HG03558 (cell line): ENCODE data around the gene EPB41L4A.
"Not testable (repeated sequence)": the region's sequence is repeated elsewhere in the genome, so short reads cannot be mapped to it uniquely, and the experiment has no call there.

Experiments
- ATAC-seq: cut with Tn5 transposase; IDR thresholded peaks from one replicate; pipeline ENCODE4 v1.9.1; 2021; ENCODE audit warnings: moderate number of reproducible peaks; ENCODE audit not compliant: unreplicated experiment; ENCODE audit errors: extremely low read depth

Gene EPB41L4A

DNA sequence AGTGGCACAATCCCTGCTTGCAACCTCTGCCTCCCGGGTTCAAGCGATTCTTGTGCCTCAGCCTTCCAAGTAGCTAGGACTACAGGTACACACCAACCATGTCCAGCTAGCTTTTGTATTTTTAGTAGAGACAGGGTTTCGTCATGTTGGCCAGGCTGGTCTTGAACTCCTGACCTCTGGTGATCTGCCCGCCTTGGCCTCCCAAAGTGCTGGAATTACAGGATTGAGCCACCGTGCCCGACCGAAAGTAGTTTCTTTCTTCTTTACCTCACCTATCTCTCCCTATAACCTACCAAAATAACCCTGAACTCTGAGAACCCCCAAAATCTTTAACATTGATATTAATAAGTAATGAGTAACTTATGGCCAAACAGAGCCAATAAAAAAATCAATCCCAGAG lies 196.1 kb downstream of the EPB41L4A start:
- not testable (repeated sequence) for ATAC-seq

DNA sequence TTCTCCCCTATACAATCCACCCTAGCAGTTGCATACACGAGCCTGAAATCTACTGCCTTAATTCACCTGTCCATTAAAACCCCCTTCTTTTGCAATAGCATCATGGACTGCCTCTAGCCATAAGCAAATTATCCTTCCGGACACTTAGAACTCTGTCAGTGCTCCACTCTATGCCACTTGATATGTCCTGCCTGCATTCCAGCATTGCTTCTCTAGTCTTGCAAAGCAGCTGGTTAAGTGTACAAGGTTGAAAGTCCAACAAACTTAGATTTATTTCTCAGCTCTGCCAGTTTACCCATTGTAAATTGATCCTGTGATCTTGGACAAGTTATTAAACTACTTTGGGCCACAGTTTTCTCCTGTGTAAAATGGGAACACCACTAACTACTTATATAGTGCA lies 197.9 kb downstream of the EPB41L4A start:
- no peak for ATAC-seq

DNA sequence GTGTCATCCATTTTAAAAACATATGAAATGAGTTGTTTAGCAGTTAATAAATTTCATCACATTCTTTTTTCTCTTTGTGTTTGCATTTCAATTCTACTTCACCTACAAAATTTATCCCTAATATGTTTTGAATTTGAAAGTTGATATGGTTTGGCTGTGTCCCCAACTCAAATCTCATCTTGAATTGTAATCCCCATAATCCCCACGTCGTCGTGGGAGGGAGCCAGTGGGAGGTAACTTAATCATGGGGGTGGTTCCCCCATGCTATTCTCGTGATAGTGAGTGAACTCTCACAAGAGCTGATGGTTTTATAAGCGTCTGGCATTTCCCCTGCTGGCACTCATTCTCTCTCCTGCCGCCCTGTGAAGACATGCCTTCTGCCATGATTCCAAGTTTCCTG lies 200.1 kb downstream of the EPB41L4A start:
- ATAC-seq, result no peak

DNA sequence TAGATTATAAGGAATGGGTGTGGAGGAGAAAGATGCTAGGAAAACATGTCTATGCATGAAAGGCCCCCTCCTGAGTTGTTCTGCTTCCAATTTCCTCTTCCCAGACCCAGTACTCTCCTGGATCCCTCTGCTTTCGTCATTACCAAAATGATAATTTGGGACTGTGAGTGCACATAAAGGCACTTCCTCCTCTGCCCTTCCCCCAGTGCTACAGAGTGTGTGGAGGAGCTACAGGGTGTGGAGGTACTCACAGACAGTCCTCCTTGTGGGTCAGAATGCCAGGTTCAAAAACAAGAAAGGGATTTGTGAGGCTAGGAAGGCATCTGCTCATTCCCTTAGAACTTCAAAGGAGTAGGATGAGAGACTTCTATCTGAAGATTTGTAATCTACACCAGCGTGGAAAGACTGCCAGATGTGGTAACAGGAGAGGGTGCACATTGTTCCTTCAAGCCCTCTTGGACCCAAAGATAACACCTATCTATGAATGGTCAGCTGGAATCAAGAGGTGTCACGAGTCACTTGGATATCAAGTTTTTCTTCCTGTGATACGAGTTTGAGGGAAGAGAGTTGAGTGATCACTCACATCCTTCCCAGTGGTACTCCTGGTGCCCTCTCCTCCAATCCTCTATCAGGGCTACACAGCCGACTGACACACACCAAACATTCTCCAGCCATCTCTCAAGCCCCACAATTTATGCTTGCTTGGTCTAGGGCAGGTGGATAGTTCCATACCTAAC lies 201.1 kb downstream of the EPB41L4A start:
- ATAC-seq, result no peak

DNA sequence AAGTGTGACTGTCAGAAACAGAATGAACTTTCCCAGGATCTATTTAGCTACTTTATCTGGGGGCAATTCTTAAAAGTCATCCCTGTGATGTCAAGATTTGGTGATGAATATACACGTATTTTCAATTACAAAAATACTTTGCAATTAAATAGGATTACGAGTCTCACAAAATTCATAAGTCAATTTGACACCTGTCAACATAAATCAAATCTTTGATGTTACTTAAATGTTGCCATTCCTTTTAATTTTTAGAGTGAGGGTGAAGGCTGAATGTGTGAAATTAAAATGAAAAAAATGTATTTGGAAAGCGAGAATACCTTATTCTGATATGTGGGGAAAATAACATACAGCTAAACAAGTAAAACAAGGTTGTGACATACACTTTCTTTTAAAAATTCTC lies 202.9 kb downstream of the EPB41L4A start:
- no peak for ATAC-seq

DNA sequence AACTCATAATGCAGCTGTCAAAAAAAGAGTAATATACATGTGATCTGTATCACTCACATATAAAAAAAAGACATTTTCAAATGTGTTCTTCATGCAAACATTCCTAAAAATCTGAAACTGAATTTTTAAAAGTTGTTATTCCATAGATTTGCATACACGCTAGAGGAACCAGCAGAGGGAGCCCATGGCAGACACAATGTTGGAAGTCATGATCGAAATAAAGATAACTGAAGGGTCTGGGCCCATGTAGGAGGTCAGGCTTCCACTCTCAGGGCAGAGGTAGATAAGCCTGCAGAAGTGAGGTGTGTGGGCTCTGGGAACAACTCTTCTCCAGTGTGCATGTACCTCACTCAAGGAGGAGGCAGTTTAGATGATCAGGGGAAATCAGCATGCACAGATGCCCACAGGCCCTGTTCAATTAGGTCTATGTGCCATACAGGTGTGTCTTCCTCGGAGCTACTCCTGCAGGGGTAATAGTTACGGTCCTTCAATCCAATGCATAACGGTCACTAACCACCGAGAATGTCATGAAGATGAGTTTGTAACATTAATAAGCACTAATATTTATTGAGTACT lies 208.6 kb downstream of the EPB41L4A start:
- no peak for ATAC-seq

DNA sequence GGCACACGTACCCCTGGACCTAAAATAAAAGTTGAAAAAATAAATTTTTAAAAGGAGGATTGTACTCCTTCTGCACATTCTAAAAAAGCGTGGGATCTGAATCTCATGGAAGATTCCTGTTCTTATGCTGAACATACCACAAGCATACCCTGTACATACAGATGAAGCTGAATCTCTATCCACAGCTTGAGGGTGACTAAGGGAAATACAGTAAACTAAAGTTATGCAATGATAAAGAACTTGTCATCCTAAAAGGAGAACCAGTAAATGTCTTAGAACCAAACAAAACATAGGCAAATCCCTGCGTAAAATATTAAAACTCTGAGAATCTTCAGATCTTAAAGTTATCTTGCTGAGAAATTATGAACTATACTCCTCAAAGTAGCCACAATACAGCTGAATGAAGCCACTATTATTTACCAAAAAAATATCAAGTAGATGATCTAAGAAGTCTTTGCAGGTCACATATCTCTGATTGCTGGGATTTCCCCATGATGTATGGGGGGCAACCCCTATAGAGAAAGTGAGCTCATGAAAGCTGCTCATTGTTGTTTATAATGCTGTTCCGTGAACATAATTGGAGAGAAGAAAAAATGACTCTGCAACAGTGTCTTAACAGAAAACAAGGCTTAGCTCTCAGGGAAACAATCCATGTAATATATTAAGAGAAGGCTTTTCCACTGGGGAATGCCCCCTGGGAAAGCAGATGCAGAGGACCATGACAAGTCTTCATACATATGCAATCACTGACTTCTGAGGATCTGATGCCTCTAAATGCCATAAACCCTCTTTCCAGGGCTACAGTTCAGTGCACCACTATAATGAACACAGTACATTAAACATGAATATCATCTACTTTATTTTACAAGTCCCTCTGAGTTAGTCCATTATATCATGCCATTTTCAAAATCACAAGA lies 210.1 kb downstream of the EPB41L4A start:
- peak; percentile 39 for ATAC-seq

DNA sequence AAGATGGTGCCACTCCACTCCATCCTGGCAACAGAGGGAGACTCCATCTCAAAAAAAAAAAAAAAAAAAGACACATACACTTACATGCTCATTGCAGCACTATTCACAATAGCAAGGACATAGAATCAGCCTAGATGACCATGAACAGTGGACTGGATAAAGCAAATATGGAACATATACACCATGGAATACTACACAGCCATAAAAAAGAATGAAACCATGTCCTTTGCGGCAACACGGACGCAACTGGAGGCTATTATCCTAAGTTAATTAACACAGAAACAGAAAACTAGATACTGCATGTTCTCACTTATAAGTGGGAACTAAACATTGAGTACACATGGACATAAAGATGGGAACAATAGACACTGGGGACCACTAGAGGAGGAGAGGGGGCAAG lies 210.9 kb downstream of the EPB41L4A start:
- not testable (repeated sequence) for ATAC-seq

DNA sequence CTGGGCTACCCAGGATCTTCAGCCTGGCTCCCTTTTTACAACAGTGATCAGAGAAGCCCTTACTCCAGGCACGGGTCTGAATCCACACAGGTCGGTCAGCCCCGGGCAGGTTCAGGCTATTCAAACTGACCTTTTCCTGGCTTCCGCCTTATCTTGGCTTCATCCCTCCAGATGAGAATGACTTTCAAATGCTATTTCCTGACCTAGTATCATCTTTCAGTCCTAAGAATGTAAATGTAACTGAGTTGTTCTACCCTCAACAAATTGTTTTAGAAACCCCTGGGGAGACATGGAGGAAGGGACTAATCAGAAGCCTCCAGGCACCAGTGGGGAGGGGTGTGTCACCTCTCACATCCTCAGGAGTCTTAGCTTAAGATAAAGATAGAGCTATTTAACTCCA lies 213.2 kb downstream of the EPB41L4A start:
- ATAC-seq, result no peak

DNA sequence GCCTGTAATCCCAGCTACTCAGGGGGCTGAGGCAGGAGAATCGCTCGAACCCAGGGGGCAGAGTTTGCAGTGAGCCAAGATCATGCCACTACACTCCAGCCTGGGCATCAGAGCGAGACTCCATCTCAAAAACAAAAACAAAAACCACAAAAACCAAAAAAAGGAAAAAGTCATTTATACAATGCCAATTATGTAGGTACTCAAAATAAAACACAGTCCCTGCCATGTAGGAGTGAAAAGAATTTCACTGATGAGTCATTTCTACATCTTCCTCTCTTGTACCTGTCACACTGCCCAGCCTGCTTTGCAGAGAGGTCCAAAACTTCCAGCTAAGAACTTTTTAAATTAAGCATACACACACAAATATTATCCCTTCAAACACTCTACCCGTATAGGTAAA lies 215.8 kb downstream of the EPB41L4A start:
- no peak for ATAC-seq

DNA sequence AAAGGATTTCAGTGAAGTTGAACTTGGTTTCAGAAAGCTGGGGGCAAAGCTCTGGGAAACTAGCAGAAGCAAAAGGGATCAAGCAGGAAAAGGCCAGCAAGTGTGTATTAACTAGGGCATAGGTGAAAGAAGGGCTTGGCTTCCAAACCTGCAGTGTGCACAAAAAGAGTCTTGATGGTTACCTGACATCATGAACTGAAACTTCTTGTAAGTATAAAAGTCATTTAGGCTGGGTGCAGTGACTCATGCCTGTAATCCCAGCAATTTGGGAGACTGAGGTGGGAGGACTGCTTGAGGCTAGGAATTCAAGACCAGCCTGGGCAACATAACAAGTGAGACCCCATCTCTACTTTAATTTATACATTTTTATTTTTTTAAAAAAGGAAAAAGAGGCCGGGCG lies 216.4 kb downstream of the EPB41L4A start:
- no peak for ATAC-seq

DNA sequence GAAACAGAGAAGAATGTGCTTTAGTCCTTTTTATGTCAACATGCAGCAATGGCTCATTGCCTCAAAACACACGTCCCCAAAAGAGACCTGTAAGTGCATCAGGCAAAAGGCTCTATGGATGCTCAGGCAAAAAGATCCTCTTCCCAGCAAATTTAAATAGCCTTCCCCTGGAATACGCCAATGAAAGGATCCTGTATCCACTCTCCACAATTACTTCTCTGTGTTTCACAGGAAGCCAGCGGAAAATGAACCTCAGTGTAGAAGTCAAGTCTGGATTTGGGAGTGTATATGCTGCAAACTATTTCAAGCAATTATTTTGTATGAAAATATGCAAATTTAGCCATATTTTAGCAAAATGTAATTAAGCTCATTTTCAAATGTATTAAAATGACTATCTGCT lies 217.9 kb downstream of the EPB41L4A start:
- no peak for ATAC-seq

DNA sequence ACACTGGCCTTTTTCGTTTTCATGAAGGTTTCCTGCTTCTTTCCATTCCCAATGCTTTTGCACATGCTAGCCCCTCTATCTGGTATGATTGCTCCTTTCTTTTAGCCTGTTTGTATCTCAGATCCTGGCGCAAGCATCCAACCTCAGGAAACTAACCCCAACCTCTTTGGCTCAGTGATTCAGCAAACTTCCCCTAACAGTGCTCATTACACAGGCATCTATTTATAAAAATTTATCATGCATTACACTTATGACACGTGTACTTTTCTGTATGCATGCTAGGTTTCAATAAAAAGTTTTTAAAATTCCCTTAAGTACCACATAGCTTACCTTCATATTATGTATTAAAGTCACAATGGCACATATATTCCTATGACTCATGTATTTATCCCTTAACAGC lies 218.9 kb downstream of the EPB41L4A start:
- ATAC-seq, result no peak

DNA sequence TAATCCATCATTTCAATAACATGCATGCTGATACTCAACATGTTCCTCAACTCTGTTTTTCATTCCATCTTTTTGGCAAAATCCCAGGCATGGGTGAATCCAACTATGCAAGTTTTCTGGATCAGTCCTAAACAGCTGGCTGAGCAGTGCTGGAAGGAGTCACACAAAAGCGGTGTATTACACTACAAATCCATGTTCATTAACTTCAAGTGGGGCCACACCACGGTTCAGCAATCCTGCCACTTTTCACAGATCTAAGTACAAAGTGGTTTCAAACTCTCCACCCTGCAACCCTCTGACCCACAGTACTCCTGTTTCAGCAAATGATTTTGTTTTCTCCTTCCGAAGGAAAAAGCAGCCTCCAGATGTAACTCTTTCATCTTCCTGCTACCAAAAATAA lies 222.5 kb downstream of the EPB41L4A start:
- no peak for ATAC-seq

DNA sequence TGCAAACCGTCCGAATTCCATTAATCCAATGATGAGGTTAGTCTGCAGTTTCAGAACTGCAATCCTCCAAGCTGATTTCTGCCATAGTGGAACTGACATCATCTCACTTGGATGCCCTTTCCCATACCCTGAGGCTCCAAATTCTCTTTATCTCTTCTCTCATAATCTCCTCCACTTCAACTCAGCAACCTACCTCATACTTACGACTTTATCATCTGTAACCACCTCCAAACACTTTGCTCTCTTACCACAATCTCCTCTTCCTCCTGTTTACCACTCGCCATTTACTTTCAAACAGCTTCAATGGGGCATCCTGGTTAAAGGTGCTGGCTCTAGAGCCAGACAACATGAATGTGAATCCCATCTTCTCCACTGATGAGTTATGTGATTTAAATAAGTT lies 223.2 kb downstream of the EPB41L4A start:
- no peak for ATAC-seq

DNA sequence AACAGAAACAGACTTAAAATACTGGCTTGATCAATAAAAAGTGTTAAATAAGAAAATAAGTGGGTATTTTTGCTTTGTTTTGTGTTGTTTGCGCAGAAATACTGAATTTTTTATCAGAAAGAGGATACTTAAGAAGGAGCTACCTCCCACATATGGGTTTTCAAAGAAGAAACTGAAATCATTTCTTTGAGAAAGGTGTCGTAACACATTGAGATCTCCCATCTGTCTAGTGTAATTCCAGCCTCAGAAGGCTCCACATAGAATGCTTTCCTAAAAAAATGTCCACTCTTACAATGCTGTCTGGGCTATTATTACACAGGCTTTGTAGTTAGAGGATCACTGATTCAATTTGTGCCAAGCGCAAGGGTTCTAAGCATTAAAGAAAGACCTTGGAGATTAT lies 226.2 kb downstream of the EPB41L4A start:
- ATAC-seq, result no peak

DNA sequence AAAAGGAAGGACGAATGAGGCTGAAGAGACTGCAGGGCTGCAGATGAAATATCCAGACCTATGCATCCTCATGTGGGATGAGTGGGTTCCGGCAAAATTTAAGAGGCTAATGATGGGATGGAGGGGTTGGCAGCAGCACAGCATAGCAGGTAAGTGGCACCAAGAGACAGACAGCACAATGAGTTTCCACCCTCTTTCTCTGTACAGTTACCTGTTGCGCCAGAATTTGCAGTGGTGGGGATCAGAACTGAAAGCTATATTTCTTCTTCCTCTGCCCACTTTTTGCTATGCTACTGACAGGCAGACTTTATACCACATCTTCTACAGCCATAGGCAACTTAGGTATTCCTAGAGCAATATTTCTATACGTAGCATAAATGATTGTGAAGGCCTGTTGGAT lies 227.0 kb downstream of the EPB41L4A start:
- ATAC-seq, result no peak

DNA sequence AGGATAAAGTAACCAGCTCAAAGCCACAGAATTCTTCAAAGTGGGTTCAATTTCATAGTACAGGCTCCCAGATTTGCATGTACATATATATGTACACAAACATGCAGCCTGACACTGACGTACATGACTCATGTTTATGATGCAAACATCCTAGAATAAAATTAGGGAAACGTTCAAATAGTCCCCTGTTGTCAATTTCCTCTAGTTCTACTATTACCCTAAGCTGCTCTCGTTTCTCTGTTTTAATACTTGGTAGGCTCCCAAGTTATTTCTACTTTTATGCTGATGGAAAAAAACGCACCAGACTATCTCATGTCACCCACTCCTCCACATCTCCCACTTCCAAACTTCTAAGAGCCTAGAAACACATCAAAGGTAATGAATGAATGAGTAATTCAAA lies 229.7 kb downstream of the EPB41L4A start:
- no peak for ATAC-seq

DNA sequence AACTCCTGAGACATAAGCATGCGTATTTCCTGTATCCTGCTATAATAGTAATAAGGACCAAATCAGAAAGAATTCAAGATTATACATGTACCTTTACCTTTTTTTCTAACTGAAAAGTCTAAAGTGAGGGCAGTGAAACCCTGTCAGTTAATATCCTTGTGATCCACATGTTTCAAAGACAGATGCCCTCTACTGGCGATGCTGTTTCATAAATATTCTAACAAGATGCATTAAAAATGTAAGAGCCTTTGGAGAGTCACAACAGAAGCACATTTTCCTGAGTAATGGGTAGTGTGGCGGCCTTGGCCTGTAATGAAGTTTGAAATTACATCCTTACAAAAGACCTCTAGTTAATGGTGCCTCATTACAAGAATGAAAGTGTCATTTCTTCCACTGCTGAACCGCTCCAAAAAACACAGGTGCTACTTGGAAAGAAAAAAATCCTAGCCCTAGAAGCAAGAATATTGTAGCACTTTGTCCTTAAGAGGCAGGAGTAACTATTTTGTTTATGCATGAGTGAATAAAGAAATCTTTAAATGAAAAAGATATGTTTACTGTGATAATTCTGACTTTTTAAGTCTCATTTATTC lies 232.6 kb downstream of the EPB41L4A start:
- ATAC-seq, result no peak

DNA sequence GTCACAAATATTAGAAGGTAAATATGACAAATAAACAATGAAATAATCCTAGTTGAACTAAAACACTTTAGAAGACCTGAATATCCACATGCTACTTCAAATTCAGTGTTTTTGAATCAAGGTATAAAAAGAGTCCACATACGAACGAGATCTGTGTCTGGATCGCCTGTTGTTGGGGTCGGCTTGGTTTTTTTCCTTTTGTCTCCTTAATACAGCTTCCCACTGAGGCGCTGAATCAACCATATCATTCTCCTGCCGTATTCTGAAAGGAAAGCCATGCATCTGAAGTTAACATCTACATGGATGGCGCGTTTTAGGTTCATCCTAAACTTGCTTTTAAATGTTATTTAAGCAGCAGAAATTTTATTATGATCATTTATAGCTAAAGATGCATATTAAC lies 235.2 kb downstream of the EPB41L4A start:
- no peak for ATAC-seq
